HepG2 (cell line): ENCODE data around the gene PPP1R27. TPM values are rescaled to one million over a fixed set of nuclear protein-coding genes. Genes with fewer than 3 reads are reported as not detected.
"Not testable (repeated sequence)": the region's sequence is repeated elsewhere in the genome, so short reads cannot be mapped to it uniquely, and the experiment has no call there.

Experiments
- ATAC-seq: fragments of 200-7000 bp; cut with Tn5 transposase; 3 replicates; pipeline ENCODE4 v1.9.1; 2020; ENCODE audit warnings: mild to moderate bottlenecking, moderate library complexity
- BruUV-seq: library from RNA; stranded (reverse); fragments of 400-500 nt; replicated peaks from 2 replicates; lab custom pipeline; 2021; lab: Mats Ljungman, UMichigan
- CTCF ChIA-PET: fragments of 300-600 bp; formaldehyde crosslinking; extraction: SDS; loops from one replicate; lab custom pipeline; 2021; ENCODE audit warnings: low total read pairs, inconsistent platforms, low intra/inter-chr PET ratio; lab: Yijun Ruan, JAX
- POLR2A ChIA-PET: fragments of 350-600 bp; sonication (Branson Sonifier 250); formaldehyde crosslinking; loops from one replicate; lab custom pipeline; 2020; ENCODE audit warnings: antibody characterized with exemption, inconsistent platforms; lab: Yijun Ruan, JAX
- DNase-seq: peaks from one replicate; pipeline ENCODE4 v3.0.0-alpha.2; 2015; ENCODE audit warnings: low spot score
- FAIRE-seq: peaks from 3 replicates; lab custom pipeline; 2011; peaks lifted over from hg19 to GRCh38; lab: Jason Lieb, UNC
- H2AFZ ChIP-seq: one replicate; pipeline ENCODE4 v1.6.1; 2011; ENCODE audit warnings: low read length, inconsistent platforms
- H3K27ac ChIP-seq: fragments of 300-600 bp; 3 replicates; pipeline ENCODE4 v1.8.0; 2011; ENCODE audit warnings: mixed run types, mild to moderate bottlenecking, mixed read lengths, low read length, inconsistent platforms; ENCODE audit not compliant: insufficient read depth; ENCODE audit errors: extremely low read length
- H3K27me3 ChIP-seq, 2 experiments: fragments of 200-600 bp in 1 of 2; 2 replicates in 1 of 2; 3 replicates in 1 of 2; pipeline versions ENCODE4 v1.6.0 to v1.8.0; 2011; ENCODE audit warnings: low read length in 2 of 2, mild to moderate bottlenecking in 2 of 2, moderate library complexity in 2 of 2, inconsistent platforms in 1 of 2; ENCODE audit not compliant: insufficient read depth in 2 of 2, control insufficient read depth in 1 of 2
- H3K36me3 ChIP-seq, 2 experiments: fragments of 200-600 bp in 1 of 2; replicated peaks in 1 of 2; 2 replicates in 1 of 2; 3 replicates in 1 of 2; pipeline versions ENCODE4 v1.5.1 to v1.8.0; 2011; ENCODE audit warnings: low read length in 2 of 2, inconsistent platforms in 1 of 2; ENCODE audit not compliant: insufficient read depth in 2 of 2, control insufficient read depth in 1 of 2
- H3K4me1 ChIP-seq: 2 replicates; pipeline ENCODE4 v1.5.1; 2012; ENCODE audit warnings: low read length, inconsistent platforms; ENCODE audit not compliant: insufficient read depth
- H3K4me2 ChIP-seq: 2 replicates; pipeline ENCODE4 v1.6.0; 2011; ENCODE audit warnings: low read depth, low read length, inconsistent platforms
- H3K4me3 ChIP-seq, 3 experiments: fragments of 200-600 bp in 1 of 3; sonication (generic), shearing (Covaris generic) in 1 of 3; replicated peaks in 1 of 3; 2 replicates each; pipeline ENCODE4 v1.5.1; 2011 to 2016; ENCODE audit warnings: low read length in 3 of 3, inconsistent platforms in 2 of 3, low read depth in 2 of 3, mild to moderate bottlenecking in 2 of 3, control low read depth in 1 of 3, mixed read lengths in 1 of 3; ENCODE audit not compliant: insufficient read depth in 1 of 3
- H3K79me2 ChIP-seq: one replicate; pipeline ENCODE4 v1.6.1; 2011; ENCODE audit warnings: low read length, inconsistent platforms; ENCODE audit not compliant: insufficient read depth
- H3K9ac ChIP-seq: 2 replicates; pipeline ENCODE4 v1.6.0; 2011; ENCODE audit warnings: mild to moderate bottlenecking, low read depth, low read length, inconsistent platforms; ENCODE audit not compliant: insufficient read depth
- H3K9me3 ChIP-seq: 2 replicates; pipeline ENCODE4 v1.5.1; 2012; ENCODE audit warnings: mild to moderate bottlenecking, low read length
- H4K20me1 ChIP-seq: 2 replicates; pipeline ENCODE4 v1.6.0; 2011; ENCODE audit warnings: inconsistent platforms, mild to moderate bottlenecking, low read length, moderate library complexity; ENCODE audit not compliant: insufficient read depth
- CREB1 ChIP-seq, 2 experiments: fragments of 450-650 bp in 1 of 2; IDR thresholded peaks; 2 replicates each; pipeline ENCODE4 v1.6.1; 2016 to 2017; ENCODE audit warnings: control low read depth in 1 of 2, mild to moderate bottlenecking in 1 of 2, missing compliant biosample characterization in 1 of 2, missing genetic modification characterization in 1 of 2
- ISX ChIP-seq: sonication (generic); formaldehyde crosslinking; conservative IDR thresholded peaks from 2 replicates; pipeline ENCODE4 v1.5.0; 2020; ENCODE audit warnings: missing genetic modification reagents
- ZNF121 ChIP-seq: sonication (generic); formaldehyde crosslinking; IDR thresholded peaks from 2 replicates; pipeline ENCODE4 v1.5.0; 2020; ENCODE audit warnings: mild to moderate bottlenecking, missing genetic modification reagents
- WGBS: methylation state at CpG from one replicate; pipeline ENCODE4 v1.1.6; 2017; ENCODE audit warnings: low lambda C conversion rate; 5-methylcytosine and 5-hydroxymethylcytosine counted together
- in situ Hi-C: cut with HindIII; loops from 2 replicates; pipeline ENCODE4 v1.10.0; 2017; ENCODE audit warnings: low pct_unique_long_range_greater_than_20kb; ENCODE audit not compliant: extremely low pct_ligation_motif_present
- intact Hi-C: fragments of 100-400 bp; cut with micrococcal nuclease; formaldehyde crosslinking; loops from one replicate; pipeline ENCODE4 v1.10.0; 2022; ENCODE audit not compliant: unreplicated experiment
- polyA plus RNA-seq, 8 experiments: library from polyadenylated mRNA; depleted of rRNA in 3 of 8; stranded (reverse) in 7 of 8; unstranded in 1 of 8; fragments of >200 nt; fragmentation: Illumina TruSeq in 4 of 8; extraction: Trizol in 4 of 8; gene quantifications; 2 replicates each; pipeline versions ENCODE4 v1.2.1 to v1.2.3, GENCODE V29; 2011 to 2016; ENCODE audit warnings: low read depth in 4 of 8, missing spikeins in 1 of 8, mixed read lengths in 1 of 8; ENCODE audit not compliant: insufficient read depth in 1 of 8
- total RNA-seq, 5 experiments: library from RNA; depleted of rRNA; stranded (reverse); fragments of >200 nt; fragmentation: Illumina TruSeq; extraction: Trizol; gene quantifications; 2 replicates each; pipeline ENCODE4 v1.2.3, GENCODE V29; 2016; ENCODE audit warnings: low read depth in 1 of 5

PPP1R27 gene
- total and polyA plus RNA-seq, 2 of the 13 experiments (the other 11 are each of a cell fraction or from before 2014, with no cell fraction given): 0.17 to 1.00 TPM

GRCh38 chr17:81840059-81840458, 5.2 kb upstream of the PPP1R27 start:
- H3K27me3 ChIP-seq, in situ Hi-C loops, H3K9ac ChIP-seq, DNase-seq, H4K20me1 ChIP-seq, CTCF ChIA-PET, H2AFZ ChIP-seq, H3K9me3 ChIP-seq, H3K27ac ChIP-seq, intact Hi-C loops, BruUV-seq, H3K4me3 ChIP-seq, H3K4me2 ChIP-seq, H3K79me2 ChIP-seq, ATAC-seq, FAIRE-seq: not testable (repeated sequence)
- peaks cover 51% of the 10 kb centered on the region for H3K4me1 ChIP-seq
- peaks cover 16 to 25% of the 10 kb centered on the region in 2 experiments; a peak in 4 of 5 replicates for H3K36me3 ChIP-seq
- POLR2A ChIA-PET: interaction anchor here (1.2 to 8.9 kb wide), 2 partner anchors 18 to 21 kb away, joined by 5 to 40 read pairs; partner anchors contain the start of gene P4HB
- TF ChIP-seq ZNF121 (CRISPR knock-in tag): 0 out of 2 replicates have a peak, but pooled peaks have one; percentile 37
- 82% methylated on average over 5 of the region's 5 CpGs for WGBS

DNA sequence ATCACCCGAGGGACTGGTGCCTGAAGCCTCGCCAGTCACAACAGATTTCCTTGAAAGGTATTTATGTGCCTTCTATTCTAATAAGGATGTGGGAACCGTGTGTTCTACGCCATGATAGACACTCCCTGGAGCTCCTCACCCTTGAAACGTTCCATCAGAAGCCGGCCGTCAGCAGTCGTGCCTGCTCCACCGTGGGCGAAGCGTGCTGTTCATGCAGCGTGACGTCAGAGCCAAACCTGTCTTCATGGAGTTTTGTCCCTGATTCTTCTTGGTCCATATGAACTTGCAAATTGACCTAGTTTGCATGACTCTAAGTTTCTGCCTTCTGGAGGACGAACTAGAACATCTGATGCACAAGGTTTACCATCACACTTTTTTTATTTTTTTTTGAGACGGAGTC, 4.5 kb upstream of the PPP1R27 start:
- in situ Hi-C loops: no loop called here

More for the DNA sequence above, 4.5 kb upstream of the PPP1R27 start:
- Histone ChIP-seq H3K27ac (no peak overlapping the region), H3K4me2 (0 out of 2 replicates have a peak overlapping the region, but pooled peaks have one; percentile 10), H3K79me2 (no peaks in the 10 kb centered on the region)
- POLR2A ChIA-PET: interaction anchor here (1.2 to 8.9 kb wide), 2 partner anchors 18 to 22 kb away, joined by 5 to 40 read pairs; partner anchors contain the start of gene P4HB
- no peak for DNase-seq
- no peak for TF ChIP-seq ISX
- TF ChIP-seq CREB1 (IDR thresholded peaks at IDR 0.05): peak; percentile 90
- TF ChIP-seq CREB1 (CRISPR knock-in tag; IDR thresholded peaks at IDR 0.05): no peak
- TF ChIP-seq, all 625 proteins: peak for 1
- no peaks in the 10 kb centered on the region for H3K9me3 ChIP-seq
- H3K4me1 ChIP-seq: peaks cover 58% of the 10 kb centered on the region
- no peak overlapping the region for H3K9ac ChIP-seq
- WGBS: 80% methylated on average over 15 of the region's 15 CpGs
- no TSS peak for BruUV-seq
- no peak overlapping the region for H3K4me3 ChIP-seq
- CTCF ChIA-PET: no interaction called here
- H4K20me1 ChIP-seq: peaks cover 6% of the 10 kb centered on the region; the same call in 1 of the 2 replicates
- ATAC-seq: no peak
- no peak overlapping the region for H2AFZ ChIP-seq
- peaks cover 9 to 18% of the 10 kb centered on the region in 2 experiments; a peak in 3 of 5 replicates for H3K36me3 ChIP-seq
- H3K27me3 ChIP-seq: no peaks in the 10 kb centered on the region
- intact Hi-C loops: no loop called here
- no peak for FAIRE-seq
